GM12878 (cell line): ENCODE measurements around the gene MYO3B. TPM values are rescaled to one million over a fixed set of nuclear protein-coding genes. Genes with fewer than 3 reads are reported as not detected.

ENCODE experiments used
- ATAC-seq: fragments of 200-7000 bp; cut with Tn5 transposase; 3 replicates; pipeline ENCODE4 v1.9.1; 2020; ENCODE audit warnings: mild to moderate bottlenecking, moderate library complexity
- BruUV-seq: library from RNA; stranded (reverse); fragments of 400-500 nt; replicated peaks from 2 replicates; lab custom pipeline; 2021; lab: Mats Ljungman, UMichigan
- CTCF ChIA-PET: fragments of 300-600 bp; sonication (Branson Sonifier 250); formaldehyde crosslinking; extraction: SDS; loops from one replicate; lab custom pipeline; 2021; ENCODE audit warnings: inconsistent platforms; lab: Yijun Ruan, JAX
- POLR2A ChIA-PET: fragments of 350-600 bp; formaldehyde crosslinking; extraction: SDS; loops from one replicate; lab custom pipeline; 2021; ENCODE audit warnings: inconsistent platforms; lab: Charles Lee
- RAD21 ChIA-PET: fragments of 300-600 bp; sonication (Branson Sonifier 250); formaldehyde crosslinking; loops from one replicate; lab custom pipeline; 2023; ENCODE audit warnings: antibody characterized with exemption; ENCODE audit not compliant: unreplicated experiment; lab: Charles Lee
- SMC1A ChIA-PET: fragments of 300-600 bp; sonication (Branson Sonifier 250); formaldehyde crosslinking; loops from one replicate; lab custom pipeline; 2023; ENCODE audit not compliant: unreplicated experiment, uncharacterized antibody; lab: Charles Lee
- DNase-seq: peaks from one replicate; pipeline ENCODE4 v3.0.0-alpha.2; 2011; ENCODE audit warnings: low read depth, low spot score
- FAIRE-seq: peaks from 3 replicates; lab custom pipeline; 2011; peaks lifted over from hg19 to GRCh38; lab: Jason Lieb, UNC
- H2AFZ ChIP-seq: 2 replicates; pipeline ENCODE4 v1.6.0; 2011; ENCODE audit warnings: low read depth, low read length, control low read depth; ENCODE audit not compliant: control insufficient read depth
- H3K27ac ChIP-seq: 2 replicates; pipeline ENCODE4 v1.5.1; 2011; ENCODE audit warnings: control low read depth; ENCODE audit not compliant: control insufficient read depth, insufficient read depth
- H3K27me3 ChIP-seq, 2 experiments: replicated peaks in 1 of 2; 2 replicates each; pipeline versions ENCODE4 v1.6.0 to v1.6.1; 2011; ENCODE audit warnings: low read length in 1 of 2; ENCODE audit not compliant: control insufficient read depth in 2 of 2, insufficient read depth in 2 of 2
- H3K36me3 ChIP-seq, 2 experiments: 2 replicates each; pipeline ENCODE4 v1.5.1; 2011; ENCODE audit warnings: low read length in 1 of 2; ENCODE audit not compliant: control insufficient read depth in 2 of 2, insufficient read depth in 2 of 2
- H3K4me1 ChIP-seq: 2 replicates; pipeline ENCODE4 v1.6.1; 2011; ENCODE audit warnings: mild to moderate bottlenecking, low read length, moderate library complexity, mixed read lengths; ENCODE audit not compliant: control insufficient read depth, insufficient read depth
- H3K4me2 ChIP-seq: 2 replicates; pipeline ENCODE4 v1.6.0; 2011; ENCODE audit warnings: control low read depth; ENCODE audit not compliant: control insufficient read depth, insufficient read depth
- H3K4me3 ChIP-seq: fragments of 200-600 bp; sonication (generic); 2 replicates; pipeline ENCODE4 v1.5.1; 2016
- H3K79me2 ChIP-seq: 2 replicates; pipeline ENCODE4 v1.6.0; 2011; ENCODE audit warnings: low read length; ENCODE audit not compliant: control insufficient read depth, insufficient read depth
- H3K9ac ChIP-seq: 2 replicates; pipeline ENCODE4 v1.8.0; 2011; ENCODE audit warnings: low read length, control low read depth, mixed read lengths; ENCODE audit not compliant: control insufficient read depth, insufficient read depth
- H3K9me3 ChIP-seq: replicated peaks from 3 replicates; pipeline ENCODE4 v1.5.1; 2011; ENCODE audit warnings: mild to moderate bottlenecking, low read length; ENCODE audit not compliant: control insufficient read depth, insufficient read depth
- H4K20me1 ChIP-seq: 2 replicates; pipeline ENCODE4 v1.6.0; 2011; ENCODE audit not compliant: control insufficient read depth, insufficient read depth
- ASH2L ChIP-seq: fragments of 300-600, 200-600 bp; sonication (generic); IDR thresholded peaks from 2 replicates; pipeline ENCODE4 v1.6.1; 2017; ENCODE audit warnings: low read depth, mild to moderate bottlenecking, borderline replicate concordance
- ATF7 ChIP-seq: fragments of 450-650 bp; IDR thresholded peaks from 2 replicates; pipeline ENCODE4 v1.6.1; 2016; ENCODE audit warnings: low read depth, mild to moderate bottlenecking
- BHLHE40 ChIP-seq, 2 experiments: fragments of 450-650 bp in 1 of 2; IDR thresholded peaks; 2 replicates each; pipeline ENCODE4 v1.6.1; 2011 to 2017; ENCODE audit warnings: low read depth in 2 of 2, borderline replicate concordance in 1 of 2, improper control_type of control experiment in 1 of 2, low read length in 1 of 2, mild to moderate bottlenecking in 1 of 2
- CBFB ChIP-seq: IDR thresholded peaks from 2 replicates; pipeline ENCODE4 v1.6.1; 2016; ENCODE audit warnings: antibody characterized with exemption, low read depth
- CUX1 ChIP-seq: IDR thresholded peaks from 2 replicates; pipeline ENCODE4 v1.6.1; 2012; ENCODE audit warnings: improper control_type of control experiment, low read depth, low read length; ENCODE audit not compliant: insufficient replicate concordance
- DPF2 ChIP-seq: fragments of 450-650 bp; IDR thresholded peaks from 2 replicates; pipeline ENCODE4 v1.6.1; 2017; ENCODE audit warnings: mild to moderate bottlenecking
- FOXM1 ChIP-seq: IDR thresholded peaks from 2 replicates; pipeline ENCODE4 v1.6.1; 2012; ENCODE audit warnings: low read depth, mild to moderate bottlenecking, inconsistent platforms, low read length, moderate library complexity
- KAT2A ChIP-seq: conservative IDR thresholded peaks from 2 replicates; pipeline ENCODE4 v1.6.1; 2011; ENCODE audit warnings: low read depth, low read length; ENCODE audit not compliant: control insufficient read depth
- LARP7 ChIP-seq: fragments of 450-650 bp; IDR thresholded peaks from 2 replicates; pipeline ENCODE4 v1.6.1; 2017; ENCODE audit warnings: mild to moderate bottlenecking
- MLLT1 ChIP-seq: fragments of 450-650 bp; IDR thresholded peaks from 2 replicates; pipeline ENCODE4 v1.6.1; 2016; ENCODE audit warnings: mild to moderate bottlenecking
- MTA2 ChIP-seq: fragments of 450-650 bp; IDR thresholded peaks from 2 replicates; pipeline ENCODE4 v1.6.1; 2016; ENCODE audit warnings: low read depth, mild to moderate bottlenecking, moderate library complexity
- NBN ChIP-seq: fragments of 450-650 bp; IDR thresholded peaks from 2 replicates; pipeline ENCODE4 v1.6.1; 2016
- NFYA ChIP-seq: IDR thresholded peaks from 2 replicates; pipeline ENCODE4 v1.6.1; 2011; ENCODE audit warnings: low read depth, mild to moderate bottlenecking, low read length, improper control_type of control experiment, borderline replicate concordance
- NR2F1 ChIP-seq: fragments of 450-650 bp; conservative IDR thresholded peaks from 2 replicates; pipeline ENCODE4 v1.6.1; 2017; ENCODE audit warnings: mild to moderate bottlenecking
- PAX5 ChIP-seq: IDR thresholded peaks from 2 replicates; pipeline ENCODE4 v1.6.1; 2011; ENCODE audit warnings: low read depth, low read length, borderline replicate concordance
- SMARCA5 ChIP-seq: fragments of 450-650 bp; IDR thresholded peaks from 2 replicates; pipeline ENCODE4 v1.6.1; 2017; ENCODE audit warnings: mild to moderate bottlenecking
- ZNF384 ChIP-seq: IDR thresholded peaks from 2 replicates; pipeline ENCODE4 v1.6.1; 2012; ENCODE audit warnings: low read depth, mild to moderate bottlenecking, low read length, improper control_type of control experiment, borderline replicate concordance
- ZNF622 ChIP-seq: fragments of 450-650 bp; IDR thresholded peaks from 2 replicates; pipeline ENCODE4 v1.6.1; 2017; ENCODE audit warnings: mild to moderate bottlenecking, inconsistent platforms
- WGBS: methylation state at CpG from one replicate; pipeline ENCODE4 v1.1.6; 2016; ENCODE audit warnings: low lambda C conversion rate; ENCODE audit not compliant: insufficient replicate concordance, insufficient coverage; ENCODE audit errors: missing lambda C conversion rate; 5-methylcytosine and 5-hydroxymethylcytosine counted together
- in situ Hi-C: fragments of 300-500 bp; cut with MboI; formaldehyde crosslinking; loops from 9 replicates; pipeline ENCODE4 v1.14.3; 2018; ENCODE audit warnings: mixed read lengths
- intact Hi-C: fragments of 100-400 bp; cut with micrococcal nuclease; formaldehyde crosslinking; loops from one replicate; pipeline ENCODE4 v1.14.2; 2022; ENCODE audit not compliant: unreplicated experiment
- polyA plus RNA-seq, 11 experiments: library from polyadenylated mRNA; depleted of rRNA in 4 of 11; unstranded in 6 of 11; stranded (reverse) in 5 of 11; fragments of >200 nt; fragmentation: Nextera tagmentation in 4 of 11; fragmentation: Illumina TruSeq in 1 of 11; extraction: Ambion mirVana in 4 of 11; extraction: Trizol in 1 of 11; gene quantifications; 1 replicate in 1 of 11; 2 replicates in 10 of 11; pipeline versions ENCODE4 v1.2.1 to v1.2.3, GENCODE V29; 2011 to 2016; ENCODE audit warnings: inconsistent platforms in 2 of 11, missing spikeins in 2 of 11, low read depth in 1 of 11
- total RNA-seq, 4 experiments: library from RNA; depleted of rRNA in 3 of 4; stranded (reverse); fragments of >200 nt in 3 of 4; fragmentation: Illumina TruSeq in 1 of 4; extraction: Trizol in 1 of 4; gene quantifications; 2 replicates each; pipeline versions ENCODE4 v1.2.1 to v1.2.3, GENCODE V29; 2013 to 2021

Gene MYO3B
- total and polyA plus RNA-seq, 10 of the 15 experiments (the other 5 are each of a cell fraction or from before 2014, with no cell fraction given): 1.1 to 7.1 (median 2.1) TPM

- no peak overlapping the region for H2AFZ ChIP-seq
- H3K27ac ChIP-seq: no peak overlapping the region
- H3K36me3 ChIP-seq: no peaks in the 10 kb centered on the region
- H3K4me2 ChIP-seq: no peak overlapping the region
- ATAC-seq (peak; percentile 99), DNase-seq (peak; percentile 40), FAIRE-seq (peak; percentile 91)
- H3K4me1 ChIP-seq: peaks cover 13% of the 10 kb centered on the region; the same call in 1 of the 2 replicates
- H3K79me2 ChIP-seq: no peaks in the 10 kb centered on the region
- BruUV-seq: no TSS peak
- CTCF ChIA-PET: interaction anchor here (0.6 to 2.7 kb wide), 20 partner anchors 10 to 600 kb away, joined by 3 to 11 read pairs (median 3); partner anchors contain the start of genes ERICH2 and GORASP2
- H3K9ac ChIP-seq: no peak overlapping the region
- RAD21 ChIA-PET: interaction anchor here (0.5 to 3.1 kb wide), 33 partner anchors 9 to 453 kb away, joined by 3 to 28 read pairs (median 3); partner anchors contain the start of gene ERICH2
- 13% methylated on average over 2 of the region's 2 CpGs for WGBS
- peak overlapping the region; percentile 7; the same call in 1 of the 2 replicates for H3K4me3 ChIP-seq
- POLR2A ChIA-PET: interaction anchor here (0.7 to 2.6 kb wide), 7 partner anchors 84 to 271 kb away, joined by 3 to 8 read pairs (median 6); partner anchors contain the start of gene ERICH2
- H3K27me3 ChIP-seq: no peaks in the 10 kb centered on the region
- SMC1A ChIA-PET: interaction anchor here (0.7 to 4.3 kb wide), 45 partner anchors 9 to 1688 kb away, joined by 3 to 57 read pairs (median 4); partner anchors contain the start of genes ERICH2 and GAD1
- H3K9me3 ChIP-seq: no peaks in the 10 kb centered on the region
- in situ Hi-C loops (no loop called here), intact Hi-C loops (no loop called here)
- no peaks in the 10 kb centered on the region for H4K20me1 ChIP-seq
- TF ChIP-seq MLLT1: peak; percentile 98
- TF ChIP-seq ZNF622: no peak
- TF ChIP-seq CUX1: peak; percentile 20
- TF ChIP-seq NR2F1: 0 out of 2 replicates have a peak, but pooled peaks have one; percentile 17
- no peak for TF ChIP-seq NFYA
- no peak for TF ChIP-seq FOXM1
- TF ChIP-seq MTA2: peak; percentile 84
- 0 out of 4 replicates have a peak, but pooled peaks of 1 of the 2 experiments have one; percentile 26 for TF ChIP-seq BHLHE40 (IDR thresholded peaks at IDR 0.05; ENCODE audit: borderline replicate concordance in 1 of 2, low read depth in 2 of 2, low read length in 1 of 2)
- TF ChIP-seq CBFB: no peak
- no peak for TF ChIP-seq PAX5
- no peak for TF ChIP-seq KAT2A
- no peak for TF ChIP-seq SMARCA5
- peak; percentile 73 for TF ChIP-seq ATF7
- peak; percentile 58; the same call in 1 of the 2 replicates for TF ChIP-seq NBN
- no peak for TF ChIP-seq ASH2L
- TF ChIP-seq LARP7: no peak
- TF ChIP-seq DPF2: peak; percentile 31; the same call in 1 of the 2 replicates
- 0 out of 2 replicates have a peak, but pooled peaks have one; percentile 20 for TF ChIP-seq ZNF384
These were observed 502.4 kb downstream of the MYO3B start for GRCh38 chr2:170680172-170680941.
